ENCODE results near the gene CNGB1.

CNGB1 gene

DNA sequence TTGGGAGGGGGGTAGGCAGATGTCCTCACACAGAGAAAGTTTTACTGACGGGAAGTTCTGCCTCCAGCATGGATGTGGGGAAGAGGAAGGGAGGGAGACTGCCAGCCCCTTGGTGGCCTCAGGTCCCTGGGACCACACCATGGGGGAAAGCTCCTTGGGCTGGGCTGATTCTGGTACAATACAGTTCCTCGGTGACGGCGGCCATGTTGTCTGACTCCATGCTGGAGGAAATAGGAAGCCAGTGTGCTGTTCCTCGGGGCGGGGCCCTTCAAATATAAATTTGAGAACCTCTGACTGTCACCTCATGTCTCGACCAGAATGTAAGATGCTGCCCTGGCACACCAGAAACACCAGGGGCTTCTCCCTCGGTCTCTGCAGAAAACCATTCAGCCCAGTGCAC is 66.8 kb downstream of the CNGB1 start:
- no peak overlapping the region for H3K4me3 ChIP-seq (ENCODE audit: low read length)
- DNase-seq (ENCODE audit: low read depth): no peak
- TF ChIP-seq CTCF (conservative IDR thresholded peaks at IDR 0.05; ENCODE audit: low read depth, low read length): no peak

GRCh38 chr16:57903656-57904055 is 67.3 kb downstream of the CNGB1 start:
- no peak for TF ChIP-seq CTCF (conservative IDR thresholded peaks at IDR 0.05; ENCODE audit: low read depth, low read length)
- DNase-seq (ENCODE audit: low read depth): no peak
- H3K4me3 ChIP-seq (ENCODE audit: low read length): no peak overlapping the region

- TF ChIP-seq CTCF (conservative IDR thresholded peaks at IDR 0.05; ENCODE audit: low read depth, low read length): no peak
- DNase-seq (ENCODE audit: low read depth): no peak
- no peak overlapping the region for H3K4me3 ChIP-seq (ENCODE audit: low read length)
Observed at GRCh38 chr16:57901480-57902069, 69.4 kb downstream of the CNGB1 start.

DNA sequence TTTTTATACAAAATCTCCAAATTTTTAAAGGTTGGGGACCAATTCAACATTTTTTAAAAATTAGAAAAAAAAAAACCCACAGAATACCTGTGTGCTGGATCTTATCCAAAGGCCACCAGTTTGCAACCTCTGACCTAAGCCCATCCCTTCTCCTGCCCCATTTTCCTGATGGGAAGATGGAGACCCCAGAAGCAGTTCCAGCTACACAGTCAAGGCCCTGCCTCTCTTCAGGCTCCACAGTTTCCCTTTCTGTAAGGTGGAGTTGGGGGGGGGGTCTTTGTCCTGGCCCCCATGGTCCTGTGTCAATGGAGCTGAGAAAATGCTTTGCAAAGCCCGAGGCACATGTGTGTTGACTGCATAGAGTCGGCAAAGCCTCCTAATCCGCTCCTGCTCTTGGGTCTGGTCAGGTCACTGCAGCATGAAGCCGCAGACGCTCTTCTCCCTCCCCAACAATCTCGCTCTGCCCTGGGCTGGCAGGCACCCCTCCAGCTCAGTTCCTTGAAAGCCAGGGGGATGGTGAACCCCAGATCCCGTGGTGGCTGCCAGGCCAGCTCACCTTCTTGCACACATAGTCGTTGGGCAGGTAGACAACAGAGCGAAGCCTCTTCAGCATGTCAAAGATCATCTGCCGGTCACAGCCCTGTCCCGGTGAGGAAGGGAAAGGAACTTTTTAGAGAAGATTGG is 70.0 kb downstream of the CNGB1 start:
- DNase-seq (ENCODE audit: low read depth): no peak
- TF ChIP-seq CTCF (conservative IDR thresholded peaks at IDR 0.05; ENCODE audit: low read depth, low read length): no peak
- no peak overlapping the region for H3K4me3 ChIP-seq (ENCODE audit: low read length)

DNA sequence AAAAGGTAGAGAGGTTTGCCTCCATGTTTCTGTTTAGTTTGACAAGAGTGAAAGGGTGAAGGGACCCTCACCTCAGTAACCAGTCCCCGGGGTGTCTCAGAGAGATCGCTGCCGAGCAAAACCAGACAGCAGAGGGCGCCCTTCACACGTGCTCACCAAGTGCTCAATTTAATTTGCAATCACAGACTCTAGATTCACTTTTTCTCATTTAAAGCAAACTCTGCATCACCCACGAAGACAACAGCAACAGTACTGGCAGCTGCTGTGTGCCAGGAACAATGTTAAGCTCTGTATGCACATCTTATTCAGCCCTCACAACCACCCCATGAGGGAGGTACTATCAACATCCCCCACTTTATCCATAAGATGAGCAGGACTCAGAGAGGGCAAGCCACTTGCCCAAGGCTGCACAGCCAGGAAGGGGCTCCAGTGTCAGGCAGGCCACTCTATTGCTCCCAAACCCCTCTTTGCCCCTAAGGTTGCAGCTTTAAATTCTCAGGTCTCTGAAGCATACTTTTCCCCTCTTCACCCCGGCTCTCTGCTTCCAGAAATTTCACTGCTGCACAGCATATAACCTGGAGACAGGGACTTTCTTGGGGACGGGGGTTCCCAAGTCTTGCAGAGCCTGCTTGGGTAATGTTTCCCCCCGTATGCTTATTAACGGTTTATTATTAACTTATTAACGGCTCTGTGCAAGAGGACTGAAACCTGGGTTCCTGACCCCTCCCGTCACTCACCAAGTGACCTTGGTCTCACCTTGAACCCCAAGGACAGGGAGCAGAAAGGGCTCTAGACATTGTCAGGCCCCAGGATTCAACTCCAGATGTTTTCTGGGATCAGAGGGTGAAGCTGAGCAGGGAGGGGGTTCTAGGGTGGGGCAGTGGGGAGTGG is 70.9 kb downstream of the CNGB1 start:
- DNase-seq (ENCODE audit: low read depth): peak; percentile 17
- H3K4me3 ChIP-seq (ENCODE audit: low read length): no peak overlapping the region
- peak; percentile 87 for TF ChIP-seq CTCF (conservative IDR thresholded peaks at IDR 0.05; ENCODE audit: low read depth, low read length)

DNA sequence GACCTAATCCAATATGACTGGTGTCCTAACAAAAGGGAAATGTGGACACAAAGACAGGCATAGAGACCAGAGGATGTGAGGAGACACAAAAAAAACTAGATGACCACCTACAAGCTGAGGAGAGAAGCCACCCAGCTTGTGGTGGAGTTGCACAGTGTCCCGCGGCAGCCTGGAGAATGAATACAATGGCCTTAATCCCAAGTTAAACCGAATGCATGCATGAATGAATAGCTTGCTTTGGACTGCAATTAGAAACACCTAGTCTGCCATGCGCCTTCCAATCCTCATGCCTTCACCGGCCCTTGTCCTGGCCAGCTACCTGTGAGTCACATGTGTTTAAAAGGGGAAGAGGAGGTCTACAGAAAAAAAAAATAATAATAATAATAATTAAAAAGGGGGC is 72.0 kb downstream of the CNGB1 start:
- TF ChIP-seq CTCF (conservative IDR thresholded peaks at IDR 0.05; ENCODE audit: low read depth, low read length): no peak
- no peak overlapping the region for H3K4me3 ChIP-seq (ENCODE audit: low read length)
- peak; percentile 21 for DNase-seq (ENCODE audit: low read depth)

Measured in retinal pigment epithelial cell (primary cell).